Lower leg skin (tissue), 4 donors: Measurements from ENCODE around the gene SLC7A9. TPM values are rescaled to one million over a fixed set of nuclear protein-coding genes. Genes with fewer than 3 reads are reported as not detected.
A peak's percentile ranks its signal among the peaks of the same experiment; 100 is the strongest.

Experiments used
- DNase-seq, 2 donors: peaks; one replicate each; pipeline ENCODE4 v3.0.0-alpha.2; 2019; ENCODE audit warnings: low spot score in 2 of 2
- H3K4me3 ChIP-seq: fragments of 200-600 bp; sonication (generic); 2 replicates; pipeline ENCODE4 v1.5.1; 2017; ENCODE audit warnings: mild to moderate bottlenecking, low read depth; ENCODE audit not compliant: poor library complexity, severe bottlenecking
- CTCF ChIP-seq, 3 donors: fragments of 450-650 bp; IDR thresholded peaks; one replicate each; pipeline ENCODE4 v1.5.1; 2016; ENCODE audit warnings: antibody characterized with exemption in 3 of 3, mild to moderate bottlenecking in 3 of 3, moderate library complexity in 2 of 3
- POLR2A ChIP-seq, 2 donors: fragments of 450-650 bp; IDR thresholded peaks; one replicate each; pipeline ENCODE4 v1.6.1; 2016 to 2017; ENCODE audit warnings: antibody characterized with exemption in 2 of 2, mild to moderate bottlenecking in 1 of 2, moderate library complexity in 1 of 2
- WGBS, 2 donors: methylation state at CpG; one replicate each; pipeline ENCODE4 v1.1.5; 2018; 5-methylcytosine and 5-hydroxymethylcytosine counted together
- intact Hi-C: fragments of 100-400 bp; cut with DNase I; formaldehyde crosslinking; loops from one replicate; pipeline ENCODE4 v1.15.0; 2023; ENCODE audit warnings: low total_unique reads
- total RNA-seq, 4 donors: library from RNA; depleted of rRNA; stranded (reverse); fragments of >200 nt; gene quantifications; one replicate each; pipeline ENCODE4 v1.1.0, GENCODE V29; 2016

Gene SLC7A9
- total RNA-seq, 4 donors from 2014 or later = 0.49 TPM; not detected in 2

- no peak for TF ChIP-seq CTCF (IDR thresholded peaks at IDR 0.05)
- TF ChIP-seq POLR2A (IDR thresholded peaks at IDR 0.05) = no peak
- 93 to 96% methylated on average over 9 of the region's 9 CpGs for WGBS, 2 donors
- peak in 1 of 2 donors; percentile 65 for DNase-seq
- no peak overlapping the region for H3K4me3 ChIP-seq
- intact Hi-C loops = no loop called here
Measured at GRCh38 chr19:32877323-32877912, 7.9 kb upstream of the SLC7A9 start.

GRCh38 chr19:32876919-32877285, 7.3 kb upstream of the SLC7A9 start:
- peak in 1 of 2 donors; percentile 31 for DNase-seq
- H3K4me3 ChIP-seq = no peak overlapping the region
- TF ChIP-seq CTCF (IDR thresholded peaks at IDR 0.05) = no peak
- TF ChIP-seq POLR2A (IDR thresholded peaks at IDR 0.05) = no peak
- intact Hi-C loops = no loop called here
- 81 to 88% methylated on average over 12 of the region's 12 CpGs for WGBS, 2 donors

GRCh38 chr19:32876236-32876918, 6.8 kb upstream of the SLC7A9 start:
- no peak overlapping the region for H3K4me3 ChIP-seq
- WGBS, 2 donors = 85% methylated on average over 9 of the region's 9 CpGs
- peak in 1 of 2 donors; percentile 69 for DNase-seq
- TF ChIP-seq CTCF (IDR thresholded peaks at IDR 0.05) = no peak
- no peak for TF ChIP-seq POLR2A (IDR thresholded peaks at IDR 0.05)
- intact Hi-C loops = no loop called here

GRCh38 chr19:32875428-32875827, 5.9 kb upstream of the SLC7A9 start:
- TF ChIP-seq CTCF (IDR thresholded peaks at IDR 0.05) = no peak
- no peak for TF ChIP-seq POLR2A (IDR thresholded peaks at IDR 0.05)
- no peak overlapping the region for H3K4me3 ChIP-seq
- 72 to 77% methylated on average over 7 of the region's 7 CpGs for WGBS, 2 donors
- DNase-seq = peak in 1 of 2 donors; percentile 59
- intact Hi-C loops = no loop called here

- DNase-seq = peak in 1 of 2 donors; percentile 67
- intact Hi-C loops = loop anchor here (5.0 kb wide), 1 partner anchor 447 kb away; no protein-coding TSS in a partner anchor
- 78 to 98% methylated on average over 9 of the region's 9 CpGs for WGBS, 2 donors
- H3K4me3 ChIP-seq = no peak overlapping the region
- no peak for TF ChIP-seq CTCF (IDR thresholded peaks at IDR 0.05)
- TF ChIP-seq POLR2A (IDR thresholded peaks at IDR 0.05) = no peak
Measured at GRCh38 chr19:32874605-32875004, 5.0 kb upstream of the SLC7A9 start.
